MCF 10A (cell line): ENCODE data around the gene ZNF436. TPM values are rescaled to one million over a fixed set of nuclear protein-coding genes. Genes with fewer than 3 reads are reported as not detected.

Experiments
- BruUV-seq: library from RNA; stranded (reverse); fragments of 400-500 nt; replicated peaks from 2 replicates; lab custom pipeline; 2021; lab: Mats Ljungman, UMichigan
- CTCF ChIA-PET: fragments of 300-600 bp; sonication (Branson Sonifier 250); formaldehyde crosslinking; extraction: SDS; loops from one replicate; lab custom pipeline; 2021; ENCODE audit warnings: antibody characterized with exemption, inconsistent platforms; lab: Yijun Ruan, JAX
- POLR2A ChIA-PET: fragments of 300-600, 350-650 bp; sonication (Branson Sonifier 250); formaldehyde crosslinking; extraction: SDS; loops from one replicate; lab custom pipeline; 2020; ENCODE audit warnings: antibody characterized with exemption, inconsistent platforms; lab: Yijun Ruan, JAX
- DNase-seq: peaks from one replicate; pipeline ENCODE4 v3.0.0-alpha.2; 2018; ENCODE audit not compliant: unreplicated experiment
- H3K27ac Mint-ChIP-seq: one replicate; pipeline ENCODE4 v1.8.0; 2022; ENCODE audit warnings: mild to moderate bottlenecking, low read depth, mixed read lengths; ENCODE audit not compliant: unreplicated experiment
- H3K27me3 Mint-ChIP-seq: one replicate; pipeline ENCODE4 v1.8.0; 2022; ENCODE audit warnings: mixed read lengths; ENCODE audit not compliant: insufficient read depth, unreplicated experiment
- H3K36me3 Mint-ChIP-seq: one replicate; pipeline ENCODE4 v1.8.0; 2022; ENCODE audit warnings: mild to moderate bottlenecking, moderate library complexity, mixed read lengths; ENCODE audit not compliant: insufficient read depth, unreplicated experiment
- H3K4me1 Mint-ChIP-seq: one replicate; pipeline ENCODE4 v1.8.0; 2022; ENCODE audit warnings: mixed read lengths; ENCODE audit not compliant: insufficient read depth, unreplicated experiment
- H3K4me3 Mint-ChIP-seq: one replicate; pipeline ENCODE4 v1.8.0; 2022; ENCODE audit warnings: mild to moderate bottlenecking, moderate library complexity, mixed read lengths; ENCODE audit not compliant: unreplicated experiment
- H3K9me3 Mint-ChIP-seq: one replicate; pipeline ENCODE4 v1.8.0; 2022; ENCODE audit warnings: mixed read lengths; ENCODE audit not compliant: unreplicated experiment
- intact Hi-C: fragments of 100-400 bp; cut with micrococcal nuclease; formaldehyde crosslinking; loops from 2 replicates; pipeline ENCODE4 v1.14.1; 2022
- total RNA-seq: library from RNA; stranded (reverse); gene quantifications from 2 replicates; pipeline ENCODE4 v1.2.3, GENCODE V29; 2022
- TF ChIP-seq, protein P1 (sequence below): fragments of 200-600 bp; IDR thresholded peaks from one replicate; pipeline ENCODE4 v1.8.0; 2022; ENCODE audit warnings: antibody characterized with exemption, mild to moderate bottlenecking; ENCODE audit not compliant: unreplicated experiment

Gene ZNF436
- total RNA-seq, 1 experiment from 2014 or later: 6.5 TPM

DNA sequence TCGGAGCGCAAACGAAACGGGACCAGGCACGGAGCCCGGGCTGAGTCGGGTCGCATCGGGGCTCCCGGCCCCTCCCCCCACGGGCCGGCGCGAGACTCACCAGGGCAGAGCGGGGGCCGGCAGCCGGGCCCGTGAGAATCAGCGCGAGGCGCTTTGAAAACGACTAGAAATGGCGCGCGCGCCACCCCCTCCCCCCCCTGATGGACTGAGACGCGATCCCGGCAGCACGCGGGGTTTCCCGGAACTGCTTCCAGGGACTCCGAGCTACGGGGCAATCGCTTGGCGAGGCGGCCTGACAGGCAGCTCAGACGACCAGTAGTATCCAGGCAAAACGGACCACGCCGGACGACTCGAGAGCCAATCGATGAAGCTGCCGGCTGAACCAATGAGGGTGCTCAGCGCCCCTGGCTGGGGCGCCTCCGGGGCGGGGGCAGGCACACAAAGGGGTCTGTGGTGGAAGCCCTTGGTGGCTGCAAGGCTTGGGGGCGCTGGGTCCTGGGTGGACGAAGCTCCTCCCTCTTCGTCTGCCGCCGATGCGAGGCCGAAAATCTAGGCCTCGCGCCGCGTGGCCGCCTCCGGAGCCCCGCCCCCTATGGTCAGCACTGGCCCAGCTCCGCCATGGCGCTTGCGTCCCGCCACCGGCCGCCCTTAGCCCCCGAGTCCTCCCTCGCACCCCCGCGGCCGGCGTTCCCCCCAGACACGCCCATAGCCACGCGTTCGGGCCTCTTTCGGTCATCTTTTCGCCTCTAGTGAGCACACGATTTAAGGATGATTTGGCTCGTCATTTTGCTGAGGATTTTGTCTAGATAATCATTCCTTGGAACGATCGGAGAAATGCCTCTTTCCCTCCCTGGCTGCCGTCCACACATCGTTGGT lies 25.3 kb downstream of the ZNF436 start, which contains the start of gene HNRNPR:
Gene HNRNPR, minus strand, starts transcription at position 174 of the 876 bp plus-strand sequence. CDS start 3,276 bp downstream, outside the sequence.
- no peaks in the 10 kb centered on the region for H3K9me3 Mint-ChIP-seq
- BruUV-seq: no TSS peak
- no peaks in the 10 kb centered on the region for H3K27me3 Mint-ChIP-seq
- TF ChIP-seq, protein P1, sequence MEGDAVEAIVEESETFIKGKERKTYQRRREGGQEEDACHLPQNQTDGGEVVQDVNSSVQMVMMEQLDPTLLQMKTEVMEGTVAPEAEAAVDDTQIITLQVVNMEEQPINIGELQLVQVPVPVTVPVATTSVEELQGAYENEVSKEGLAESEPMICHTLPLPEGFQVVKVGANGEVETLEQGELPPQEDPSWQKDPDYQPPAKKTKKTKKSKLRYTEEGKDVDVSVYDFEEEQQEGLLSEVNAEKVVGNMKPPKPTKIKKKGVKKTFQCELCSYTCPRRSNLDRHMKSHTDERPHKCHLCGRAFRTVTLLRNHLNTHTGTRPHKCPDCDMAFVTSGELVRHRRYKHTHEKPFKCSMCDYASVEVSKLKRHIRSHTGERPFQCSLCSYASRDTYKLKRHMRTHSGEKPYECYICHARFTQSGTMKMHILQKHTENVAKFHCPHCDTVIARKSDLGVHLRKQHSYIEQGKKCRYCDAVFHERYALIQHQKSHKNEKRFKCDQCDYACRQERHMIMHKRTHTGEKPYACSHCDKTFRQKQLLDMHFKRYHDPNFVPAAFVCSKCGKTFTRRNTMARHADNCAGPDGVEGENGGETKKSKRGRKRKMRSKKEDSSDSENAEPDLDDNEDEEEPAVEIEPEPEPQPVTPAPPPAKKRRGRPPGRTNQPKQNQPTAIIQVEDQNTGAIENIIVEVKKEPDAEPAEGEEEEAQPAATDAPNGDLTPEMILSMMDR: no peak
- peak within 1 kb of the TSS; percentile 76 for H3K27ac Mint-ChIP-seq
- H3K4me3 Mint-ChIP-seq: peak within 1 kb of the TSS; percentile 77
- peaks cover 19% of the 10 kb centered on the region for H3K36me3 Mint-ChIP-seq
- ChIA-PET CTCF (interaction anchor here (0.6 to 1.6 kb wide), 5 partner anchors 16 to 64 kb away, joined by 3 to 18 read pairs (median 5); no protein-coding TSS in a partner anchor), POLR2A (interaction anchor here (0.6 to 12.1 kb wide), 45 partner anchors 9 to 850 kb away, joined by 3 to 335 read pairs (median 4); partner anchors contain the start of genes ASAP3, E2F2, LUZP1 and RPL11)
- H3K4me1 Mint-ChIP-seq: peaks cover 36% of the 10 kb centered on the region
- intact Hi-C loops: loop anchor here (1.0 to 5.0 kb wide), 3 partner anchors 24 to 193 kb away; no protein-coding TSS in a partner anchor
- peak; percentile 100 for DNase-seq

DNA sequence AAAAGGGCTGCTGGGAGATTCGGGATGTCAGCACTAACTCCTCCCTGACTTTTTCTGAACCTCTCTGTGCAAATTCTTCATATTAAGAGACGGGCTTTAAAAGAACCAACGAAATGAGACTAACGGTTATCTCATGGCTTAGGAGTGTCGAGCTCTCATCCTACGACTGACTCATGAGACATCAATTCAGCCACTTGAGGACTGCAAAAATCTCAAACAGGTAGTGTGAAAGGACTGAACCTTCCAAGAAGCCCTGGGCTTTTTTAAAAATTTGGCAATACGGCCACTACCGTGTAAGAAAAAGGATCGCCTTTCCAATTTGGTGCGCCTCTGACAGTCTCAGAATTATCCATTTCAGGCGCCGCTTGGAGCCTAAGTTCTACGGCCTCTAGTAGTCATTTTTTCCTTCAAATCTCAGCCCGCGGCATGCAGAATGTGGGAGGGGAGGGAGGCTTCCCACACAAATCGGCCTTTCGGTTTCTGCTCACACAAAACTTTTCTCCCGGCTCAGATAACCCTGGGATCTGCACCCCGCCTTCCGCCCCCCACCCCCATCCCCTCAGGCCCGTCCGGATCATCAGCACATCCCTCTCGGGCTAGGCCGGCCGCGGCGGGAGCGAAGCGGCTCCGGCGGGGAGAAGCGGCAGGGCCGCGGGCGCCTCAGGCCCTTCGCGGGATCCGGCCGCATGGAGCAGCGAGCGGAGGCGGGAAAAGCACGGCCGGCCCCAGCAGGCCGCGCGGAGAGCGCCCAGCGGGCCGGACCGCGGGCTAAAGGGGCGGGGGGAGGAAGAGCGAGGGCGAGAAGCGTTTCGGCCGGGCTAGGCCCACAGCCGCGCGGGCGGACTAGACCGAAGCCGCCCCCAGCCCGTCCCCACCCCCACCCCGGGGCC lies 26.2 kb downstream of the ZNF436 start:
- POLR2A ChIA-PET: interaction anchor here (0.7 to 12.1 kb wide), 31 partner anchors 10 to 348 kb away, joined by 3 to 335 read pairs (median 5); partner anchors contain the start of genes ASAP3, LUZP1, RPL11 and ZNF436
- peak overlapping the region; percentile 76 for H3K27ac Mint-ChIP-seq
- peaks cover 25% of the 10 kb centered on the region for H3K36me3 Mint-ChIP-seq
- H3K4me1 Mint-ChIP-seq: peaks cover 42% of the 10 kb centered on the region
- H3K4me3 Mint-ChIP-seq: peak overlapping the region; percentile 77
- BruUV-seq: TSS peak; percentile 31
- DNase-seq: peak; percentile 57
- no peaks in the 10 kb centered on the region for H3K27me3 Mint-ChIP-seq
- intact Hi-C loops: loop anchor here (1.0 to 5.0 kb wide), 4 partner anchors 25 to 194 kb away; no protein-coding TSS in a partner anchor
- H3K9me3 Mint-ChIP-seq: no peaks in the 10 kb centered on the region
- TF ChIP-seq, protein P1: no peak
- CTCF ChIA-PET: interaction anchor here (0.7 to 4.6 kb wide), 3 partner anchors 43 to 61 kb away, joined by 4 to 21 read pairs (median 18); no protein-coding TSS in a partner anchor

DNA sequence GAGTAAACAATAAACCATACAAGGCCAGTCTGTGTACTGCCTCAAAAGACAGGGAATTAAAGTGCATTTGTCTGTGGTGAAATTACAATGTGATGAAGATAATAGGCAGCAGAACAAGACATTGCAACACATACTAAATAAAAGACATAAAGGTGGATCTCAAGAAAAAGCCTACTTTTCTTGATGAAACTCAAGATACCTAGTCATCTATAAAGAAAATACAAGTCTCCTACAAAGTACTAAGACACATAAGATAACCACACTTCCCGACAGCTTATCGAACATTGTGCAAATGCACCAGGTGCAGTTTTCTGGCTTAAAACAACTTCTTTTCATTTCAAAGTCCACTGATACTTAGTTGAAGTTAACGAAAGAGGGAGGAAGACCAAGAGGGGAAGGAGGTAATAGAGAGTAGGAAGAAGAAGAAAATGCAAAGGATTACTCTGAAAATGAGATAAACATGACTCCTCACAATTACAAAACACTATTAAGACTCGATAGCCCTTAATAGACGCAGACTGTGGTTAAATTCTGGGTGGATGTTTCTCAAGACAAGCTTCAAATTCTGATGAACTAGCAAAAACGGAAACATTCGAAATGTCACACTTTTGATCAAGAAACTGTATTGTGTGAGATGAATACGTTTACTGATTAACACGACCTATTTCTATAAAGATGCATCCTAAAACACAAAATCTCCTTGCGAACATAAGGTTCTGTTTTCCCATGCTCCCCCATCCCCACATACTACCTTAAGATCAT lies 27.5 kb downstream of the ZNF436 start:
- no TSS peak for BruUV-seq
- Mint-ChIP-seq H3K36me3 (peaks cover 38% of the 10 kb centered on the region), H3K4me1 (peaks cover 50% of the 10 kb centered on the region), H3K9me3 (no peaks in the 10 kb centered on the region), H3K27ac (peak overlapping the region; percentile 60), H3K27me3 (no peaks in the 10 kb centered on the region), H3K4me3 (peak overlapping the region; percentile 77)
- intact Hi-C loops: loop anchor here (5.0 kb wide), 2 partner anchors 135 to 195 kb away; no protein-coding TSS in a partner anchor
- ChIA-PET POLR2A (interaction anchor here (0.6 to 12.1 kb wide), 15 partner anchors 12 to 1558 kb away, joined by 3 to 335 read pairs (median 4); partner anchors contain the start of gene ZNF436), CTCF (interaction anchor here (0.6 to 4.6 kb wide), 4 partner anchors 12 to 412 kb away, joined by 3 to 21 read pairs (median 5); no protein-coding TSS in a partner anchor)
- TF ChIP-seq, protein P1: no peak
- peak; percentile 29 for DNase-seq
